Measurements from ENCODE around the gene KCNQ2.
A peak's percentile ranks its signal among the peaks of the same experiment; 100 is the strongest.

The KCNQ2 gene

GRCh38 chr20:63501818-63502670 is 29.6 kb upstream of the KCNQ2 start:
- DNase-seq, result no peak

GRCh38 chr20:63500902-63501817 is 28.7 kb upstream of the KCNQ2 start:
- no peak for DNase-seq

GRCh38 chr20:63500151-63500901 is 27.9 kb upstream of the KCNQ2 start:
- DNase-seq, result no peak

- no peak for DNase-seq
Observed at GRCh38 chr20:63499338-63499969, 27.0 kb upstream of the KCNQ2 start.

GRCh38 chr20:63498960-63499337 is 26.5 kb upstream of the KCNQ2 start, which contains the start of gene EEF1A2:
Gene EEF1A2, minus strand, starts transcription at chr20:63499083. Its CDS starts 1,320 bp downstream, at chr20:63497763.
- peak in 2 of 4 experiments; percentile 33 to 35 for DNase-seq

- no peak for DNase-seq
Observed at GRCh38 chr20:63497946-63498935, 25.8 kb upstream of the KCNQ2 start.

- DNase-seq, result no peak
Observed at GRCh38 chr20:63497138-63497945, 24.9 kb upstream of the KCNQ2 start.

GRCh38 chr20:63496596-63497120 is 24.2 kb upstream of the KCNQ2 start:
- DNase-seq, result no peak

GRCh38 chr20:63495741-63496595 is 23.5 kb upstream of the KCNQ2 start:
- peak; percentile 52 to 72 (median 64) for DNase-seq

GRCh38 chr20:63495167-63495720 is 22.8 kb upstream of the KCNQ2 start:
- no peak for DNase-seq

GRCh38 chr20:63494420-63495166 is 22.1 kb upstream of the KCNQ2 start:
- DNase-seq, result no peak

- no peak for DNase-seq
Observed at GRCh38 chr20:63494084-63494419, 21.6 kb upstream of the KCNQ2 start.

- DNase-seq, result no peak
Observed at GRCh38 chr20:63493563-63494020, 21.1 kb upstream of the KCNQ2 start.

- no peak for DNase-seq
Observed at GRCh38 chr20:63492982-63493381, 20.5 kb upstream of the KCNQ2 start.

- DNase-seq, result no peak
Observed at GRCh38 chr20:63492518-63492917, 20.1 kb upstream of the KCNQ2 start.

GRCh38 chr20:63491635-63492230 is 19.3 kb upstream of the KCNQ2 start:
- DNase-seq, result no peak

- DNase-seq, result no peak
Observed at GRCh38 chr20:63491078-63491477, 18.6 kb upstream of the KCNQ2 start.

All from activated CD4-positive, CD25-positive, alpha-beta regulatory T cell (primary cell).